GM12872 (cell line): ENCODE results near the gene SETD1A.

Experiments used
- CTCF ChIP-seq: IDR thresholded peaks from 3 replicates; pipeline ENCODE4 v1.5.1; 2011; ENCODE audit warnings: low read depth, mild to moderate bottlenecking, low read length, moderate library complexity; ENCODE audit not compliant: insufficient read depth

SETD1A gene

GRCh38 chr16:31003744-31004143 lies 46.2 kb downstream of the SETD1A start:
- no peak for TF ChIP-seq CTCF

GRCh38 chr16:31004658-31005057 lies 47.1 kb downstream of the SETD1A start:
- TF ChIP-seq CTCF: no peak

- TF ChIP-seq CTCF: no peak
Observed at GRCh38 chr16:31005350-31006085, 48.0 kb downstream of the SETD1A start.

- TF ChIP-seq CTCF: no peak
Observed at GRCh38 chr16:31006086-31006385, 48.5 kb downstream of the SETD1A start.

- TF ChIP-seq CTCF: no peak
Observed at GRCh38 chr16:31006589-31006988, 49.0 kb downstream of the SETD1A start.

- no peak for TF ChIP-seq CTCF
Observed at GRCh38 chr16:31007684-31008083, 50.1 kb downstream of the SETD1A start.

- TF ChIP-seq CTCF: no peak
Observed at GRCh38 chr16:31008149-31008548, 50.6 kb downstream of the SETD1A start.
